Retina (tissue), 1 donor: ENCODE measurements around the gene C2CD2.

Experiments used
- DNase-seq: peaks from one replicate; pipeline ENCODE4 v3.0.0-alpha.2; 2016

C2CD2 gene

GRCh38 chr21:41859297-41859980, 94.4 kb downstream of the C2CD2 start:
- DNase-seq: no peak

GRCh38 chr21:41858466-41859296, 95.1 kb downstream of the C2CD2 start:
- DNase-seq: no peak

GRCh38 chr21:41857771-41858300, 96.0 kb downstream of the C2CD2 start:
- DNase-seq: no peak

GRCh38 chr21:41856572-41856971, 97.2 kb downstream of the C2CD2 start:
- no peak for DNase-seq

GRCh38 chr21:41854426-41854995, 99.3 kb downstream of the C2CD2 start:
- no peak for DNase-seq

GRCh38 chr21:41852929-41853320, 100.9 kb downstream of the C2CD2 start:
- no peak for DNase-seq

- no peak for DNase-seq
Measured at GRCh38 chr21:41852151-41852928, 101.5 kb downstream of the C2CD2 start.

GRCh38 chr21:41851090-41851790, 102.6 kb downstream of the C2CD2 start:
- DNase-seq: no peak

- DNase-seq: no peak
Measured at GRCh38 chr21:41850085-41850484, 103.7 kb downstream of the C2CD2 start.

- DNase-seq: no peak
Measured at GRCh38 chr21:41848958-41849580, 104.7 kb downstream of the C2CD2 start.

- DNase-seq: no peak
Measured at GRCh38 chr21:41848533-41848932, 105.3 kb downstream of the C2CD2 start.

- DNase-seq: no peak
Measured at GRCh38 chr21:41847066-41847804, 106.6 kb downstream of the C2CD2 start.

GRCh38 chr21:41846536-41846935, 107.3 kb downstream of the C2CD2 start:
- DNase-seq: no peak

- no peak for DNase-seq
Measured at GRCh38 chr21:41846033-41846317, 107.8 kb downstream of the C2CD2 start.

GRCh38 chr21:41845310-41846032, 108.3 kb downstream of the C2CD2 start:
- no peak for DNase-seq

GRCh38 chr21:41843584-41843983, 110.2 kb downstream of the C2CD2 start:
- DNase-seq: no peak

- DNase-seq: no peak
Measured at GRCh38 chr21:41840880-41841279, 112.9 kb downstream of the C2CD2 start.

GRCh38 chr21:41839387-41840000, 114.3 kb downstream of the C2CD2 start:
- DNase-seq: no peak

- DNase-seq: no peak
Measured at GRCh38 chr21:41837756-41838297, 116.0 kb downstream of the C2CD2 start.
